Panc1 (cell line): ENCODE data around the gene SLC9B1.

ENCODE experiments used
- POLR2AphosphoS5 ChIP-seq: IDR thresholded peaks from 2 replicates; pipeline ENCODE4 v1.6.1; 2012; ENCODE audit warnings: mild to moderate bottlenecking, low read depth, low read length, moderate library complexity
- TCF7L2 ChIP-seq: IDR thresholded peaks from 2 replicates; pipeline ENCODE4 v1.6.1; 2011; ENCODE audit warnings: mild to moderate bottlenecking, low read depth, low read length, inconsistent platforms
- TF ChIP-seq, protein P1 (sequence below): fragments of 450-650 bp; IDR thresholded peaks from 2 replicates; pipeline ENCODE4 v1.5.1; 2017; ENCODE audit warnings: mild to moderate bottlenecking
- TF ChIP-seq, protein P2 (sequence below), 2 experiments: IDR thresholded peaks; 2 replicates each; pipeline ENCODE4 v1.6.1; 2011 to 2012; ENCODE audit warnings: low read depth in 2 of 2, control low read depth in 1 of 2, low read length in 1 of 2, mild to moderate bottlenecking in 1 of 2, moderate library complexity in 1 of 2; ENCODE audit not compliant: insufficient read depth in 1 of 2

DNA sequence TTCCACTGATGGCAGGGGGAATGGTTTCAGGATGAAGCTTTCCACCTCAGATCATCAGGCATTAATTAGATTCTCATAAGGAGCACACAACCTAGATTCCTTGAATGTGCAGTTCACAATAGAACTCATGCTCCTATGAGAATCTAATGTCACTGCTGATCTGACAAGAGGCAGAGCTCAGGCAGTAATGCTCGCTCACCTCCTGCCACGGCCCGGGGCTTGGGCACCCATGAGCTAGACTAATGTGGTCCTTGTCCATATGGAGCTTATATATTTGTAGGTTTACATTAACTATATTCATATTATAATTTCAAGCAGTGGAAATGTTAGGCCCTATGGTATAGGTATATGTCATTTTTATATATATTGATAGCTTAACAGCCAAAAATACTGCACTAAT, 32.6 kb upstream of the SLC9B1 start:
- TF ChIP-seq, protein P1, sequence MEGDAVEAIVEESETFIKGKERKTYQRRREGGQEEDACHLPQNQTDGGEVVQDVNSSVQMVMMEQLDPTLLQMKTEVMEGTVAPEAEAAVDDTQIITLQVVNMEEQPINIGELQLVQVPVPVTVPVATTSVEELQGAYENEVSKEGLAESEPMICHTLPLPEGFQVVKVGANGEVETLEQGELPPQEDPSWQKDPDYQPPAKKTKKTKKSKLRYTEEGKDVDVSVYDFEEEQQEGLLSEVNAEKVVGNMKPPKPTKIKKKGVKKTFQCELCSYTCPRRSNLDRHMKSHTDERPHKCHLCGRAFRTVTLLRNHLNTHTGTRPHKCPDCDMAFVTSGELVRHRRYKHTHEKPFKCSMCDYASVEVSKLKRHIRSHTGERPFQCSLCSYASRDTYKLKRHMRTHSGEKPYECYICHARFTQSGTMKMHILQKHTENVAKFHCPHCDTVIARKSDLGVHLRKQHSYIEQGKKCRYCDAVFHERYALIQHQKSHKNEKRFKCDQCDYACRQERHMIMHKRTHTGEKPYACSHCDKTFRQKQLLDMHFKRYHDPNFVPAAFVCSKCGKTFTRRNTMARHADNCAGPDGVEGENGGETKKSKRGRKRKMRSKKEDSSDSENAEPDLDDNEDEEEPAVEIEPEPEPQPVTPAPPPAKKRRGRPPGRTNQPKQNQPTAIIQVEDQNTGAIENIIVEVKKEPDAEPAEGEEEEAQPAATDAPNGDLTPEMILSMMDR = no peak
- TF ChIP-seq TCF7L2 (no peak), POLR2AphosphoS5 (no peak)
- TF ChIP-seq, protein P2, sequence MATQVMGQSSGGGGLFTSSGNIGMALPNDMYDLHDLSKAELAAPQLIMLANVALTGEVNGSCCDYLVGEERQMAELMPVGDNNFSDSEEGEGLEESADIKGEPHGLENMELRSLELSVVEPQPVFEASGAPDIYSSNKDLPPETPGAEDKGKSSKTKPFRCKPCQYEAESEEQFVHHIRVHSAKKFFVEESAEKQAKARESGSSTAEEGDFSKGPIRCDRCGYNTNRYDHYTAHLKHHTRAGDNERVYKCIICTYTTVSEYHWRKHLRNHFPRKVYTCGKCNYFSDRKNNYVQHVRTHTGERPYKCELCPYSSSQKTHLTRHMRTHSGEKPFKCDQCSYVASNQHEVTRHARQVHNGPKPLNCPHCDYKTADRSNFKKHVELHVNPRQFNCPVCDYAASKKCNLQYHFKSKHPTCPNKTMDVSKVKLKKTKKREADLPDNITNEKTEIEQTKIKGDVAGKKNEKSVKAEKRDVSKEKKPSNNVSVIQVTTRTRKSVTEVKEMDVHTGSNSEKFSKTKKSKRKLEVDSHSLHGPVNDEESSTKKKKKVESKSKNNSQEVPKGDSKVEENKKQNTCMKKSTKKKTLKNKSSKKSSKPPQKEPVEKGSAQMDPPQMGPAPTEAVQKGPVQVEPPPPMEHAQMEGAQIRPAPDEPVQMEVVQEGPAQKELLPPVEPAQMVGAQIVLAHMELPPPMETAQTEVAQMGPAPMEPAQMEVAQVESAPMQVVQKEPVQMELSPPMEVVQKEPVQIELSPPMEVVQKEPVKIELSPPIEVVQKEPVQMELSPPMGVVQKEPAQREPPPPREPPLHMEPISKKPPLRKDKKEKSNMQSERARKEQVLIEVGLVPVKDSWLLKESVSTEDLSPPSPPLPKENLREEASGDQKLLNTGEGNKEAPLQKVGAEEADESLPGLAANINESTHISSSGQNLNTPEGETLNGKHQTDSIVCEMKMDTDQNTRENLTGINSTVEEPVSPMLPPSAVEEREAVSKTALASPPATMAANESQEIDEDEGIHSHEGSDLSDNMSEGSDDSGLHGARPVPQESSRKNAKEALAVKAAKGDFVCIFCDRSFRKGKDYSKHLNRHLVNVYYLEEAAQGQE (IDR thresholded peaks at IDR 0.05; ENCODE audit: insufficient read depth in 1 of 2, low read depth in 2 of 2, low read length in 1 of 2) = no peak
